ENCODE measurements around the gene GPX3.

GPX3 gene

DNA sequence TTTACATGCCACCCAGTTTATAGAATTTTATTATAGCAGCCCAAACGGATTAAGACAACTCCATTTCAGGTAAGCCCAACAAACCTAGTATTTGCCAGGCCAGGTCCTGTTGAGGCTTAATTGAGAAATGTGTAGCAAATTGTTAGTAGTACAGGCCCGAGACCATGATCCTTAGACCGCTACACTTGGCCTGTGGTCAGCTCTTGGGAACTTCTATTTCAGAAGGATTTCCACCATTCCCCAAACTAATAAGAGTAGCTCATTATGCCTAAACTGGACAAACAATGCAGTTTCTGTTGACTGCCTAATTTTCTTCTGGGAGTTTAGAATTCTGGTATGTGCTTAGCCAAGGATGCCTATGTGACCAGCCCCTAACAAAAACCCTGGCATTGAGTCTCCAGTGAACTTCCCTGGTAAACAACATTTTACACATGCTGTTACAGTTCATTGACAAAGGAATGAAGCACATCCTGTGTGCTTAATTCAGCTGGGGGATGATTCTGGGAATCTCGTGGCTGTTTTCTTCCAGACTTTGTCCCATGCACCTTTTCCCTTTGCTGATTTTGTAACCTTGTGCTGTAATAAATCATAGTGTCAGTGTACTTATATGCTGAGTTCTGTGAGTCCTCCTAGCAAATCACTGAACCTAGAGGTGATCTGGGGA, 5.6 kb upstream of the GPX3 start:
- no peak for DNase-seq (ENCODE audit: low read depth in 2 of 2)

DNA sequence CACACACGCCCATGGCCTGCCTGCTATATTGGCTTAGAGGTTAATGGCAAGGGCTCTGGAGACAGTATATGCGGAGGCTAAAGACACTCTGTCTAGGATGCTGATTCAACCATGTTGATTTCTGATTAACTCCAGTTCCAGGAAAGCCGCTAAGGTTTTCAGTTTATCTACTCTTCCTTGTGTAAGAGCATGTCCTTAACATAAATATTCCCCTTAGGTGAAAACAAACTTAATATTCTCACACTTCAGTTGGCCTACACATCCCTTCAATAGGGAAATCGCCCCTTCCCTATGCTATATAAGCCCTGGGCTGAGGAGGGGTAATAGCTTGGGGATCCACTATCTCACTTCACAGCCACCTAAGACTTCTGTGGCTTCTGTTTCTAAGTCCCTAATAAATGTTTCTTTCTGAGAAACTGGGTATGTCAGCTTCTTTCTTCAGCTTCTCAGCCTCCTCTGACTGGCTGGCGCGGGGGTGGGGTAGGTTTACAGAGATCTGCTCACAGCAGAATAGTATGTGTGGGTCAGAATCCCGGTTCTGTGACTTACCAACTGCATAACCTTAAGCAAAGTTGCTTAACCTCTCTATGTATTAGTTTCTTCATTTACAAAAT, 4.3 kb upstream of the GPX3 start:
- no peak for DNase-seq (ENCODE audit: low read depth in 2 of 2)

DNA sequence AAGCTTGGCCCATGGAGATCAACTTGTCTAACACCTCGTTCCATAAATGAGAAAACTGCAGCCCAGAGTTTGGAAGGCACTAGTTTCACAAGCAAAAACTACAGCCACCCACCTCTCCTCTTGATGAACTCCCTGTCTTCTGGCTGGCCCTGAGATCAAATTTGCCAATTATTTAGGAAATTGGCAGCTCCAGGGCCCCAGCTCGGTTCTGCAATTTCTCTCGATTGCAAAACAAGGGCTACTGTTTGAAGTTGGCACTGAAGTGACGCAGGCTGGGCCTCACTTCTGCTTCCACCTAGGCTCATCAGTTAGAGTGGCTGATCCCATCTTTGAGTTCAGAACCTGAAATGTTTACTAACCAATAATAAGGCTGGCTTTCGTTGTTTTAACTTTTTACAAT, 3.7 kb upstream of the GPX3 start:
- no peak for DNase-seq (ENCODE audit: low read depth in 2 of 2)

DNA sequence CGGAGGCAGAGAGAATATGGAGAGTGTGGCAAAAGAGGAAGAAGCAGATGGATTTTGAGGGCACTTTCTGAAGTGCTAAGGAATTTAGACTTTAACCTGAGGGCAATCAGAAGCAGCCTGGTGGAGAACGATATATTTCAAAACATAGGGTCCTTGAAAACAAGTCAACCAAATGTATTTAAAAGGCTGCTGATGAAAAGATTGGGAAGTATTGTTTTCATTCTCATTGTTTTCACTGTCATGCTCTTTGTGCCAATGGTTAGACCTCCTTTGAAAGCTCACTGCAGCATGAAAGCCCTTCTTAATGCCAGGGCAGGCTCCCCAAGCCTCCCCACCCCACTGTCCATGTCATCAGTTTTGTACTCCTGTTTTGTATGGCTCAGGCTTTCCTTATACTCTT, 2.5 kb upstream of the GPX3 start:
- no peak for DNase-seq (ENCODE audit: low read depth in 2 of 2)

DNA sequence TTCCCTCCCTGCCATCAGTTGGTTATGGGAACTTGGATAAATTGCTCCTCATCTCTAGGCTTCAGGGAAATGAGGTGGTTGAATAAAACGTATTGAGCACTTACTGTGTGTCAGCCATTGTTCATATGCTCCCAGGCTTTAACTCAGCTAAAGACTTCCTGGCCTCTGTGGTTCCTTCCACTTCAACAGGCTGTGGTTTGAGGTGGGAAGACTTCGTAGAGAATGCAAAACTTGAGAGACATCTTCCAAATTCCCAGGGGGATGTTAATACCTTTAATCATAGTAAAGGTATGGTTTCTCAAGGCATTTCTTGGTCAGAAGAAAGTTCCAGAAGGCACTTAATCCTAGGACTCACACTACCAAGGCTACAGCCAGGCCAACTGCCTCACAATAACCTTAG, 1.5 kb upstream of the GPX3 start:
- no peak for DNase-seq (ENCODE audit: low read depth in 2 of 2)

DNA sequence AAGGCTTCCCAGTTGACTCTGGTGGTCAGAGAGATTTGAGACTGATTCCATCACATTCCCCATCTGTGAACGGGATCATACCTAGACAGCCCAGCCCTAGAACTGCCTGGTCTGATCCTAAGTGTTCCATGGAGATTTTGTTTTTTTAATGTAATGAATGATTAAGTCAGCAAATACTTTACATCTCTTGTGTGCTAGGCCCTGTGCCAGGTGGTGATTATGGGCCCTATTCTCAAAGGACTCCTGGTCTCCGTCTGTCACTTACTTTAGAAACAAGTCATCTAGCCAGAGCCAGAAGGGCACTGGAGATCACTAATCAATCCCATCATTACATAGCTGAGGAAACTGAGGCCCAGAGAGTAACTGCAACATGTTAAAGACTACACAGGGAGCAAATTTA, 1.1 kb upstream of the GPX3 start:
- no peak for DNase-seq (ENCODE audit: low read depth in 2 of 2)

DNA sequence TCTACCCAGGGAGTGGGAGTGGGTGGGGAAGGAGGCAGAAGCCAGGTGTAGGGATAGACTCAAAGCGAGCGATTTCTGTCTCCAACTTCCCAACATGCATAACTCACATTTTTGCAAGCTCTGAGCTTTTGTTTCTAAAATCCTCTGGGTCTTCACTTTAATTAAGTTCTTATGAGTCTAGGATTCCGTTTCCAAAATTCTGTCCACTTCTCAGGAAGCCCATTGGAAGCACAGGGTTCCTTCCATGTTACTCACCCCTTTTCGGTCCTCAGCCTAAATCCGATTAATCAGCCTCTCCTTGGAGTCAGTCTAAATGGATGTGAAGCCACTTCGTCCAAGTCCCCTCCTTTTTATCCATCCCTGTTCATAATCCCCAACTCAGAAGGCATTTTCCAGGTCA, 1.4 kb downstream of the GPX3 start:
- DNase-seq (ENCODE audit: low read depth in 2 of 2), result no peak

DNA sequence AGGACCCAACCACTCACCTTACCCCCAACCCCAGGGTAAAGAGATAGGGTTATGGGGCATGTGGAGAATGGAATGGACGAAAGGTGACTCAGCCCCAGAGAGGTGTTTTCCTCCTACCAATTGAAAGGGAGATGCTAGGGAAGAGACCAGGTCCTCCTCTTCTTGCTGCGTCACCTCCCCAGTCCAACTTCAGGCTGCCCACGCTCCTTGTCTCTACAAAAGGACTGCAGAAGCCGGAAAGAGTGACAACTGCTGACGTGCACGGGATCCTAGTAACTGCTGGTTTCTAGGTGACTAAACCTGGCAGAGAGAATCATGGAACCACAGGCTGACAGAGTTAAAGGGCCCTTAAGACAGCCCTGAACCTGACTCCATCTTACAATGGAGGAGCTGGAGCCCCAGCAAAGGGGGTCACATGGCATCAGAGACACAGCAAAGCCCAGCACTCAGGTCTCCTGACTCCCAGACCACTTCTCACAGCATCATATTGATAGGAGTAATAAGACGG, 2.2 kb downstream of the GPX3 start:
- no peak for DNase-seq (ENCODE audit: low read depth in 2 of 2)

DNA sequence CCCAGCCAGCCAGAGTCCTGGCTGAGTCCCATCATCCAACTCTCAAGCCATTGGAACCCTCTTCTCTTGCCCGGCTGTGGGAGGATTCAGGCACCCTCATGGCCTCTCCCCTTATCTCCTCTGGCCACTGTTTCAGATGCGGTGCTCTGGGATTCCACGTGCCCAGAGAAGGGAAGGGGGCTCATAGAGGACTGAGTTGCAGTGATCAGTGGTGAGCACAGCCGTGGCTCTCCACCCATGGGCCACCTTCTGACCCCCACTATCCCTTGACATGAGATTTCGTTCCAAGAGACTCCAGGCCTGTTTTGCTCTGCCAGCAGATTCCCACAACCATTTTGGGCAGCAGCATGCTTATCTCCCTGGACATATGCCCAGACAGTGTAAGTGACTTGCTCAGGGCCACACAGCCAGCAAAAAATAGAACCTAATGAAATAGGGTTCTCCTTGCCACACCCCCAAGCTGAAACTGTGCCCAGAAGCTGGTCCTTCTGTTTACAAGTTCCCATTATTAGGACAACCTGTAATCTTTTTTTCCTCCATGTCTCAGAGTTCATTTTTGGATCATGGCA, 2.7 kb downstream of the GPX3 start:
- DNase-seq (ENCODE audit: low read depth in 2 of 2), result no peak

DNA sequence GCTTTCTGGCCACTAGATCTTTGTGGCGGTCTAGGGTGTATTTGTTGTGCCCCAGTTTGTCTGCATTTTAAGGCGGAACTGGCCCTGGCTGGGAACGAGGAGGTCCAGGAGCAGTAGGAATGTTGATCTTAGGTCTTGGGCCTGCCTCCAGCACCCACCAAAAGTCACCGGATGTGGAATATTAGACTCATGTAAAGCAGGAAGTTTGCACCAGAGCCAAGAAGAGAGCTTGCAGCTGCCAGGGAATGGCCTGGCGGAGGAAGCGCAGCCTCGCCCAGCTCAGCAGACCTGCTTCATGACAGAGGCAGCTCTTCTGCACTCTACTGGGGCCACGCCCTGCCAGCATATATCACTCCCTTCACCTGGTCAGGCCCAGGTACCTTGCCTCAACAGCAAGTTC, 3.3 kb downstream of the GPX3 start:
- no peak for DNase-seq (ENCODE audit: low read depth in 2 of 2)

DNA sequence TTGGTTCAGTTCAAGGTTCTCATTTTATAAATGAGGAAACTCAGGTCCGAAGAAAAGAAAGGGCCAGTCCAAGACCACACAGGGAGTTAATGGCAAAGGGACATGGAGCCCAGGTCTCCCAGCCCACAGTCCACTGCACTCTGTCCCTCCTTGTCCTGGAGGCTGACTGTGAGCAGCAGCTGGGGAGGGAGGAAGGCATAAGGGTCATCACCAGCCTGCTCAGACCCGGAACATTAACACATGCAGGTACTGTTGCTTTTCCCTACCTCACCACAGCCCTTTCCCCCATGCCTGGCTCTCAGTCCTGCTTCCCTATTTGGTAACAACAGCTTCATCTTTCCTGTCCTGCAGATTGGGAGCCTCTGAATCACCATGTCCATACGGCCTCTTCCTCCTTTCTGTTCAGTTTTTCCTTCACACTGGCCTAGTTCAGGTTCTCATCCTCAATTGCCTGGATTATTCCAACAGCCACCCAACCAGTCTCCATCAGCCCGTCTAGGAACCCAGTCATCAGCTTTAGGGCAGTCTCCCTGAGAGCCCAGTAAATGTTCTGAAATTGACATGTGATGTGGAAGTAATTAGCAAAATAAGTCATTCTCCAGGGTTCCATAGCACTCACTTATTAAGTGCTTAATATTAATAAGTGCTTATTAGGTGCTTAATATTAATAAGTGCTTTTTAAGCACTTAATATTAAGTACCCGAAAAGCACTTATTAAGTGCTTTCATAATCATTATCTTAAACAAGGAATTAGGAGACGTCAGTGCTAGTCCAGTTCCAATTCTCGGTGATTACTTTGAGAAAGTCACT, 4.3 kb downstream of the GPX3 start:
- DNase-seq (ENCODE audit: low read depth in 2 of 2), result no peak

DNA sequence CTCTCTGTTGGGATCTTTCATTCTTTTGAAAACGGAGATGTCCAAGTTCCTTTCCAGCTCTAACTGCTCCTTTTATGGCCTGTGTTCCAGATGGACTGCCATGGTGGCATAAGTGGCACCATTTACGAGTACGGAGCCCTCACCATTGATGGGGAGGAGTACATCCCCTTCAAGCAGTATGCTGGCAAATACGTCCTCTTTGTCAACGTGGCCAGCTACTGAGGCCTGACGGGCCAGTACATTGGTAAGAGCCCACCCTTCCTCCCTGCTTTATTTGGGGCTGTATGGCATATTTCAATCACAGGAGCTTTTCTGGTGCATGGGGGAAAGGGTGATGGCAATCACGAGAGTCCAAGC, 4.8 kb downstream of the GPX3 start:
- no peak for DNase-seq (ENCODE audit: low read depth in 2 of 2)

DNA sequence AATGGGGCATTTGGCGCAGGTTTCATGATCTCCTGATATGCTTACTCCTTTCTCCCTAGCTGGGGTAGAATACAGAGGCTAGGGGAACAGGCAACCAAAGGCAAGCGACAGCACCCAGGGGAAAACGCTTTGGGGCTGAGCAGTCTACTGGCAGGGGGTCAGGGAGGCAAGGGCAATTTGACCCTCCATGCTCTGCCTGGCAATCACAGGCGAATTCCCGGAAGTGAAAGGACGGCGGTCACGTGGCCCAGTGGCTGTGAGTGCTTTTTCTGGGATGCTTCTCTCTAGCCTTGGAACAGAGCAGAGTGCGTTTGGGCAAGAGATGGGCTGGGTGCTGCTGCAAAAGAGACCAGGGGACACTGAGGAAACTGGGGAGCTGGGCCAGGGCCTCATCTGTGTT, 5.7 kb downstream of the GPX3 start:
- no peak for DNase-seq (ENCODE audit: low read depth in 2 of 2)

DNA sequence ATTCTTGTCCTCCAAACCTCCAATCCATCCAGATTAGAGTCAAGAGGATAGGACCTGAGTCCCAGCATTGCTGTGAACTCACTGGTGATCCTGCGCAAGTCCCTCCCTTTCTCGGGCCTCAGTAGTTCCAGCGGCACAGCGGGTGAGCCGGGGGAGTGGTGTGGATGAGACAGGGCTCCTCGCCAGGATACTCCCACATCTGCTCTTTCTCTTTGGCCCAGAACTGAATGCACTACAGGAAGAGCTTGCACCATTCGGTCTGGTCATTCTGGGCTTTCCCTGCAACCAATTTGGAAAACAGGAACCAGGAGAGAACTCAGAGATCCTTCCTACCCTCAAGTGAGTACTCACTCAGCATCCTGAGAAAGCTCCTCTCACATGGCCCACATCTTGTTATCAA, 6.3 kb downstream of the GPX3 start:
- no peak for DNase-seq (ENCODE audit: low read depth in 2 of 2)

DNA sequence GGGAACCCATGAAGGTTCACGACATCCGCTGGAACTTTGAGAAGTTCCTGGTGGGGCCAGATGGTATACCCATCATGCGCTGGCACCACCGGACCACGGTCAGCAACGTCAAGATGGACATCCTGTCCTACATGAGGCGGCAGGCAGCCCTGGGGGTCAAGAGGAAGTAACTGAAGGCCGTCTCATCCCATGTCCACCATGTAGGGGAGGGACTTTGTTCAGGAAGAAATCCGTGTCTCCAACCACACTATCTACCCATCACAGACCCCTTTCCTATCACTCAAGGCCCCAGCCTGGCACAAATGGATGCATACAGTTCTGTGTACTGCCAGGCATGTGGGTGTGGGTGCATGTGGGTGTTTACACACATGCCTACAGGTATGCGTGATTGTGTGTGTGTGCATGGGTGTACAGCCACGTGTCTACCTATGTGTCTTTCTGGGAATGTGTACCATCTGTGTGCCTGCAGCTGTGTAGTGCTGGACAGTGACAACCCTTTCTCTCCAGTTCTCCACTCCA, 7.6 kb downstream of the GPX3 start:
- DNase-seq (ENCODE audit: low read depth in 2 of 2), result no peak

DNA sequence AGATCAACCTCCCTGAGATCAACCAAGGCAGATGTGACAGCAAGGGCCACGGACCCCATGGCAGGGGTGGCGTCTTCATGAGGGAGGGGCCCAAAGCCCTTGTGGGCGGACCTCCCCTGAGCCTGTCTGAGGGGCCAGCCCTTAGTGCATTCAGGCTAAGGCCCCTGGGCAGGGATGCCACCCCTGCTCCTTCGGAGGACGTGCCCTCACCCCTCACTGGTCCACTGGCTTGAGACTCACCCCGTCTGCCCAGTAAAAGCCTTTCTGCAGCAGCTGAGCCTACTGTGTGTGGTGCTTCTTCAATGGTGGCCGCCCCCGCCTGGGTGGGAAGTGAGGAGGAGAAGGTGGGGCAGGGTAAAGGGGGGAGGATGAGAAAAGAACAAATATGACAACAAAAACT, 8.3 kb downstream of the GPX3 start:
- DNase-seq (ENCODE audit: low read depth in 2 of 2), result no peak

DNA sequence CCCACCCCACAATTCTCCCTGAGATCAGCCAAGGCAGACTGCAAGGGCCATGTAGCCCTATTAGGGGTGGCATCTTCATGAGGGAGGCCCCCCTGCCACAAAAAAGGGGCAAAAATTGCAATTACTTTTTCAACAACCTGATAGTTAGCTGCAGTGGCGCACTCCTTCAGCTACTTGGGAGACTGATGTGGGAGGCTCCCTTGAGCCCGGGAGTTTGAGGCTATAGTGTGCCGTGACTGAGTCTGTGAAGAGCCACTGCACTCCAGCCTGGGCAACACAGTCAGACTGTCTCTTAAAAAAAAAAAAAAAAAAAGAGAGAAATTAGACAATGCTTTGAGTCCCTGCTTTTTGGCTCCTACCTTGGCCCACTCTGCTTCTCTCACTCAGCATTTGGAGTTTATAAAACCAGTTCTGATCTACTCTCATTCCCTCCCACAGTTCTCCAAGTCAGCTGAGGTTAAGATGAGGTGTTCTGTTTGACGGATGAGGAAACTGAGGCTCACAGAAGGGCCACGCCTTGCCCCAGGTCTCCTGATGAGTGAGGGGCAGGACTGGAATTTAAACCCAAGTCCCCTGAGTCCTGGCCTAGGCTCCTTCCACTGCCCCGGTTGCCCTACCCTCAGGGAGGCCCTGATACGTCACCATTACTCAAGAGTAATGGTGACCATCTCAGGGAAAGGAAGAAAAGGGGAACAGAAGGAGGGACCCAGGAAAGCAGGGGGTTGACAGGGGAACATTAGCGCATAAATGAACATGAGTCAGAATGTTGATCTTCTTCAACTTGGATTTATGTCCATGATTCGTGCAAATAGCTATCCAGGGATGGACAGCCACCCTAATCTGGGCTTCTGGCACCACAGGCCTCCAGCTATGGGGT, 9.0 kb downstream of the GPX3 start:
- DNase-seq (ENCODE audit: low read depth in 2 of 2), result no peak

DNA sequence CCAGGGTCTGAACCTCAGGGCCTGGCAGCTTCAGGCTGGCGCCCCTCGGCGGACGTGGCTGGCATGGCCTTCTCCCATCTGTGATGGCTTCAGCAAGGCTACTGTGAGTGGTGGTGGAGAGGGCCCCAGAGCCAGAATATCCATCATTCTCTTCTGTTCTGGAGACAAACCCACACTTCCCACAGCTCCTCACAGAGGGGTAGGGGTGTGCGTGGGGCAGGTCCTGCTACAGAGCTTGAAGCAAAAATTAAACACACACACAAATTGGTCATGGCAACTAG, 9.6 kb downstream of the GPX3 start:
- DNase-seq (ENCODE audit: low read depth in 2 of 2), result no peak

DNA sequence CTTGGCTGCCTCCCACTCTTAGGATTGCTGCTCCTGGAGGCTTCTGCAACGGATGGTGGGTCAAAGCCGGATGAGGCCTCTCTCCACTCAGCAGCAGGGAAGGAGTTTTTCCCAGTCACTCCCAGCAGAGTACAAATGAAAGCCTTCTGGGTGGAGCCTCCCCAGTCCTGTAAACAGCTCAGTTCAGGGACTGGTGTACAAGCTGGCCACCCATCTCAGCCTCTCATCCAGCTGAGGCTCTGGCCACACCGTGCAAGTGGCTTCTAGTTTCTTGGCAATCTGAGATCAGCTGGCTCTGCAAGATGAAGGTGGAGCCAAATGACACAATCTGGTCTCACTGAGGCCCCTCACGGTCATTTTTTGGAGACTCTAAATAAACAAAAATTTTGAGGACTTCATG, 10.0 kb downstream of the GPX3 start:
- DNase-seq (ENCODE audit: low read depth in 2 of 2), result no peak

DNA sequence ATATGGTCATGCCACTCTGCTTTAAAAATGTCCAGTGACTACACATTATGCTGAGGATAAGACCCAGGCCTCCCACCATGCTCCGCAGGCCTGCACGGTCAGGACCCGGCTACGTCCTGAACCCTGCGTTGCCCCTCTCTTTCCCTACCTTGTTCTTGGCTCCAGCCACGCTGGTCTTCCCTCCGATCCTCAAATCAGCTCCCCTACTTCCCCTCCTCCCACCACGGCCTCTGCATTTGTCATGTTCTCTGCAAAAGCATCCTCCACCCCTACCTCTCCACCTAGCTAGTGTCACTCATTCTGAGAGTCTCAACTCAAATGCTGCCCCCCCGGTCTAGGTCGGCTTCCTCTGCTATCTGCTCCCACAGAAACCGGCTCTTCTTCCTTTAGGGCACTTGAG, 11.2 kb downstream of the GPX3 start:
- no peak for DNase-seq (ENCODE audit: low read depth in 2 of 2)

DNA sequence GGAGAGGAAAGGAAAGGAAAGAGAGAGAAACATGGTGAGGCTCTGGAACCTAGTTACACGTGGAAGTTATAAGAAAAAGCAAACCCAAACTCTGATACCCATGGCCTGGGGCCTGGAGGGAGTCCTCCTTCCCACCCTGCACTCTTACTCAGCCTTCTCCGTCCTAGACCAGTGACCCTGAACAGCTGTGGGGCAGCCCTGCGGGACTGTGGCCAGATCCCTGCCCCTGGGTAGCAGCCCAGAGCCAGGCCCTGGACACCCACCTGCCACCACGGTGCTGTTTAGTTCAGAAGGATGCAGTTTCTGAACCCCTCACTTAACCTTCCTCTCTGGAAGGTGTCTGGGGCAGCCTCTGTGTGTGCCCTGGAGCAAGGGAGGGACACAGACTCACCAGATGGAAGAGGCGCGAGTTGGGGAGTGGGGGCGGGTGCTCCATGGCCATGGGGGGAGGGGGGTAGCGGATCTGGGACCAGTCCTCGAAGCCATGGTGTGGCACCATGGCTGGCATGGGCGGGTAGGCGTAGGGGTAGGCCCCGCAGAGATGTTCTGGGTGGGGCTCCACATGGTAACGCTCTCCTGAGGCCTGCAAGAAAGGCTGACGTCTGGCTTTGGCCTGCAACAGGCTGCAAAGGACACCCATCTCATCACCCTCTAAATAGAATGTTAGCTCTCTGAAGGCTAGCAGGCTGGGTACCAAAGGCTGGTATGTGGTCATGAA, 13.0 kb downstream of the GPX3 start:
- no peak for DNase-seq (ENCODE audit: low read depth in 2 of 2)

Measured in activated CD4-positive, alpha-beta T cell treated with anti-CD3 and anti-CD28 coated beads for 24 hours (primary cell).